ENCODE measurements around the gene POC1A.

DNA sequence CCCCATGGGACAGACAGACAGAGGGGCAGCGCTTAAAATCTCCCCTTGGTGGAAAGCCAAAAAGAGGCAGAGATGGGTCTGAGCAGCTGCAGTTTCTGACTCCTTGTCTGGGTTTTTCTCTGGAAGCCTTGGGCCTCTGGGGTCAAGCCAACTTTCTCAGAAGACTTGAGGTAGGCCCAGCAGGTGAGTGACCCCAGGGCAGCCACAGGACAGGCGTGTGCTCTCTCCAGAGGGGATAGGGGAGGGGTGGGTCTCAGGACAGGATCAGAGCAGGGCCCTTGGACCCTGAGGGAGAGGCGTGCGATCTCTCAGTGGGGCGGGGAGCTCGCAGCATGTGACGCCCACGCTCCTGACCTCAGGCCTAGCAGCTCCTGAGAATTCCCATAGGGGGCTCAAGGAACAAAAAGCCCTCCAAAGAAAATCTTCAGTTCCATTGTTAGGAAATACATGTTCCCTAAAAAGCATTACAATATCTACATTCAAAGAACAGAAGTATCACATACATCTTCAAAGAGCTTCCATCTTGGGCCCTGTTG, 63.2 kb downstream of the POC1A start:
- TF ChIP-seq CTCF (IDR thresholded peaks at IDR 0.05) (no peak), POLR2AphosphoS5 (IDR thresholded peaks at IDR 0.05) (no peak), POLR2A (IDR thresholded peaks at IDR 0.05) (no peak)
